SKM-1 (cell line): ENCODE results near the gene MIF.
A peak's percentile ranks its signal among the peaks of the same experiment; 100 is the strongest.
"Not testable (repeated sequence)": the region's sequence is repeated elsewhere in the genome, so short reads cannot be mapped to it uniquely, and the experiment has no call there.

Source experiments
- DNase-seq: peaks from one replicate; lab custom pipeline; 2025; ENCODE audit not compliant: unreplicated experiment; lab: John Stamatoyannopoulos, UW

Gene MIF

GRCh38 chr22:23893945-23894709 is at the start of gene MIF:
Gene MIF (plus strand): TSS chr22:23894383. CDS start chr22:23894475, 92 bp downstream.
- DNase-seq = peak; percentile 88

- no peak for DNase-seq
These were observed 49.4 kb upstream of the MIF start for GRCh38 chr22:23844739-23845202.

GRCh38 chr22:23845265-23846080 is 48.7 kb upstream of the MIF start:
- no peak for DNase-seq

GRCh38 chr22:23846081-23846469 is 48.1 kb upstream of the MIF start:
- DNase-seq = no peak

- DNase-seq = no peak
These were observed 46.8 kb upstream of the MIF start for GRCh38 chr22:23847310-23847920.

- DNase-seq = no peak
These were observed 46.0 kb upstream of the MIF start for GRCh38 chr22:23847991-23848864.

GRCh38 chr22:23849009-23850006 is 44.9 kb upstream of the MIF start:
- DNase-seq = peak; percentile 21

- DNase-seq = no peak
These were observed 44.0 kb upstream of the MIF start for GRCh38 chr22:23850136-23850611.

GRCh38 chr22:23856721-23857605 is 37.2 kb upstream of the MIF start:
- no peak for DNase-seq

GRCh38 chr22:23857606-23858483 is 36.3 kb upstream of the MIF start, which contains the start of gene SLC2A11:
Gene SLC2A11 (plus strand): TSS chr22:23857875. CDS start chr22:23858000, 125 bp downstream.
- peak; percentile 88 for DNase-seq

GRCh38 chr22:23858484-23858815 is 35.7 kb upstream of the MIF start:
- DNase-seq = no peak

- no peak for DNase-seq
These were observed 35.0 kb upstream of the MIF start for GRCh38 chr22:23859201-23859600.

- not testable (repeated sequence) for DNase-seq
These were observed 34.0 kb upstream of the MIF start for GRCh38 chr22:23860187-23860586.

- no peak for DNase-seq
These were observed 32.1 kb upstream of the MIF start for GRCh38 chr22:23862103-23862502.

GRCh38 chr22:23864499-23865154 is 29.6 kb upstream of the MIF start:
- DNase-seq = not testable (repeated sequence)

- no peak for DNase-seq
These were observed 25.6 kb upstream of the MIF start for GRCh38 chr22:23868580-23868979.

GRCh38 chr22:23874871-23875270 is 19.3 kb upstream of the MIF start:
- no peak for DNase-seq
